HG02840 (cell line): ENCODE measurements around the gene CALR3.
"Not testable (repeated sequence)": the region's sequence is repeated elsewhere in the genome, so short reads cannot be mapped to it uniquely, and the experiment has no call there.

Experiments
- ATAC-seq: cut with Tn5 transposase; IDR thresholded peaks from one replicate; pipeline ENCODE4 v1.9.1; 2021; ENCODE audit warnings: mild to moderate bottlenecking, moderate library complexity, moderate number of reproducible peaks; ENCODE audit not compliant: unreplicated experiment, low FRiP score

CALR3 gene

GRCh38 chr19:16524991-16525734, 29.2 kb upstream of the CALR3 start:
- no peak for ATAC-seq

GRCh38 chr19:16522559-16523377, 26.8 kb upstream of the CALR3 start:
- no peak for ATAC-seq

- no peak for ATAC-seq
Observed at GRCh38 chr19:16521715-16522289, 25.8 kb upstream of the CALR3 start.

DNA sequence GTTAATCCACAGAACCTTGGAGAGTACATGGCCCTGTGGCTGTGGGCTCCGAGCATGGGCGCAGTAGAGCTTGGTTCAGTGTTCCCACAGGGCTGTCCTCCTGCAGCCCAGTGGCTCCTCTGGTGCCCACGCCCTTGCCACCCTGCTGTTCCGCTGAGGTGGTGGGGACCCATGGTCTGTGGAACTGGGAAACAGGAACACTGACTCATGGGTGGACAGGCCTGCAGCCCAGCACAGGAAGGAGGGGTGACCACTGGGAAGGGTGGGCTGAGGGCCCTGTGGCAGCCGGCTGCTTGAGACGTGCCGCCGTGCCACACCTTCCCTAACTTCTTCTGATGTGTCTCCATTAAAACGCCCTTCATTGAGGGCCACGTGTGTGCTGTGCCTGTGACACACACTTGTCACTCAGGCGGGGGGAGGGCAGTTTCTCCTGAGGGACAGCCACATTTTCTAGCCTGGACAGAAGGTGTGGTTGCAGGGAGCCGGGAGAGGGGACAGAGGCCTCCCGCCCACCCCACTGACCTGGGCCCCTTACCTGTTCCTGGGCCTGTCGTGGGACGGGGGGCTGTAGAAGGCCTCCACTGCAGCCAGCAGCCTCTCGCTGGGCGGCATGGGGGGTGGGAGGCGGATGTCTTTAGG, 25.1 kb upstream of the CALR3 start:
- ATAC-seq = no peak

DNA sequence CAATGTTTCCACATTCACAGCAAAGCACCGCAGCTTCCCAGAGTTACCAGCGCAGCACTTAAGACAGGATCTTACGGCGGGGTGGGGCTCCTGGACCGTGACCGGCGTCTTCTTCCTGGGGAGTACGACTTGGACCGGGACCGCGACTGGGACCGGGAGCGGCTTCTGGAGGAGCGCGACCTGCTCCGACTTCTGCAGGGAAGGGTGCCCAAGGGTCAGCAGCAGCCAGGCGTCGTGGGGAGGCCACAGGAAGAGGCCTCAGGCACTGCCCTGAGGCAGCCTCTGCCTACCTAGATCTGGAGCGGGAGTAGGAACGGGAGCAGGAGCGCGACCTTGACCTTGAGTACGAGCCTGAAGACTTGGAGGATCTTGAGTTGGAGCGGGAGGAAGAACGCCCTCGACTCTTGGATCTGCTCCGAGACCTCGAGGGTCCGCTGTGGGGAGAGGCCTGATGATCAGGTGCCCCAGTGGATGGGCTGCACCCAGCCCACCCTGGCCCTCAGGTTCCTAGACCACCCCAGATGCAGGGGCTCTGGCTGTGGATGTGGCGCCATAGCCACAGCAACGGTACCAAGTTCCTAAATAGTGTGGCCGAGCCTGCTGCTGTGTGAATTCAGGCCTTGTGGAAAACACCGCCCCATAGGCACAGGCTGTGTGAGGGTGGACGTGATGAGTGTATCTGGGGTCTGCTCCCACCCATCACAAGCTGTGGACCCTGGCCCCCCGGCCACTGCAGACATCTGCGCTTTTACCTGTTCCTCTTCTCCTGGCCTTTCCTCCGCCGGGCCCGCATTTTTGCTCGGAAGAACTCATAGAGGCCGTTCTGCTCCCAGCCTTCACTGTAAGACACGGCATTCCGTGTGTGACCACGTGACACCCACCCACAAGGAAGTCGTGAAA, 24.4 kb upstream of the CALR3 start:
- ATAC-seq = no peak

DNA sequence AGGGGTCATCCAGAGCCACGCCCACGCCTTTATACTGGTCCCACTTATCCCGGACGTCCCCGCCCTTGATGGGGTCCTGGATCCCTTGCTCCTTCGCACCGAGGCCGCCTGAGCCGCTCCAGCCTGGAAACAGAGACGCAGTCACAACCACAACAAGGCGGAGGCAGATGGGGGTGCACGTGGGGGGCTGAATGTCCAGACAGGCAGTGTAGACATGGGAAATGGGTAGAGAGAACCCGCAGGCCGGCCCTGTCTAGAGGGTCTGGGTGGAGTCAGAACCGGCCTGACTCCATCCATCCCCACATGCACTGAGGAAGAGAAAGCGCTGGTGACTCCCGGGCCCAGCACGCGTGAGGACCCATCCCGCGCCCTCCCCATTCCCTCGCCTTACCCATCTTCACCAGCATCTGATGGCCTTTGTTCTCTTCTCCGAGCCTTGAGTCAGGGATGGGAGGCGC, 23.3 kb upstream of the CALR3 start:
- ATAC-seq = no peak

DNA sequence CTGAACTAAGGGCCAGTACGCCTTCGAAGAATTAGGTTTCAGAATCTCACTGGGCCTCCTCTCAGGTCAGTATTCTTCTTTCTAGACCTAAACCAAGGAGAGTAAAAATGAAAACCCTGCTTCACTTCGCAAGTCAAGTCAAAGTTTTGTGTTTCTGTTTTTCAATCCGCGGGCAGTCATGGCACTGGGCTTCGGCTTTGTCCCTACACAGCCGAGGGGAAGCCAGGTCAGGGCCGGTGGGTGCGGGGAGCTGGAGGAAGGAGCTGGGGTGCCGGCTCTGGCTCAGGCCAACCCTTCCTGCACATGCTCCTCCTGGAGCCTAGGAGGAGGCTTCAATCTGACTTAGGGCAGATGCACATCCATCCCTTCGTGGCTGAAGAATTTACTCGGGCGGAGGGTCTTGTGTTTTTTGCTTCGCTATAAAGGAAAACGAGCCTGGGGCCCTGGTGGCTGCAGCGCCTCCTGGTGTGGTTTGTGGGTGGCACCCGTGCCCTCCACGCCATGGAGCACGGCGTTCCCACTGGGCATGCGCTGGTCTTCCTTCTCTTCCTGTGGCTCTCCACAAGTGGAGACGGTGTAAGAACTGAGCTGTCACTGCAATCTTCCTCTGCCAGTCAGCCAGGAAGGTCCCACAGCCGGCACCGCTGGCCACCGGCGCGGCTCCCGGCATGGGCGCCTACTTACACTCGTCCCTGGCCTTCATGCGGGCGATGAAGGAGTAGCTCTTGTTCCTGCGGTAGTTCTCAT, 22.7 kb upstream of the CALR3 start:
- ATAC-seq = no peak

GRCh38 chr19:16518061-16518460, 22.1 kb upstream of the CALR3 start:
- no peak for ATAC-seq

DNA sequence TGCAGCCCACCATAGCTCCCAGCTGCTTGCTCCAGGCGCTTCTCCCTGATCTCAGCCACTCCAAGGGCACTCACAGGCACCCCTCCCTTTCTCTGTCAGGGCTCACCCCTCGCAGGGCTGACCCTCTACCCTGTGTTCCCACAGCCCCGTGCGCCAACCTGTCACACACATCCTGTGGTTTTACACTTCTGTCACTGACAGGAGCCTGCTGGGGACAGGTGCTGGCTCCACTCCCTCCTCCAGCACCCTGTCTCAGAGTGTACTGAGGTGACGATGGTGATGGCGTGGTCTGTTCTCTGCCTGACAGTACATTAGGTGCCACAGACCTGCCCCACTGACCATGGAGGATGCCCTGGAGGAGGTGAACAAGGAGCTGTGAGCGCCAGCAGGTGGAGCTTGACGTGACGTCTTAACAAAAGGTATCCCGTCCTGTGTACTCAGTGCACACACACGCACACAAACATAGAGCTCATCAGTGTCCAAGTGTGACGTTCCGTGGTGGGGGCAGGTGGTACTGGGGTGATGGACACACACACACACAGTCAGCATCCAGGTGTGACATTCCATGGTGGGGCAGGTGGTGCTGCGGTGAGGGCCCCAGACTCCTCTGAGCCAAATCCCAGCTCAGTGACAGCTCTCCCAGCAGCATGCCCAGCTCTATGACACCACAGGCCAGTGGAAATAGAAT, 21.1 kb upstream of the CALR3 start:
- ATAC-seq = no peak

GRCh38 chr19:16516381-16516780, 20.4 kb upstream of the CALR3 start:
- no peak for ATAC-seq

- ATAC-seq = no peak
Observed at GRCh38 chr19:16514383-16515019, 18.5 kb upstream of the CALR3 start.

DNA sequence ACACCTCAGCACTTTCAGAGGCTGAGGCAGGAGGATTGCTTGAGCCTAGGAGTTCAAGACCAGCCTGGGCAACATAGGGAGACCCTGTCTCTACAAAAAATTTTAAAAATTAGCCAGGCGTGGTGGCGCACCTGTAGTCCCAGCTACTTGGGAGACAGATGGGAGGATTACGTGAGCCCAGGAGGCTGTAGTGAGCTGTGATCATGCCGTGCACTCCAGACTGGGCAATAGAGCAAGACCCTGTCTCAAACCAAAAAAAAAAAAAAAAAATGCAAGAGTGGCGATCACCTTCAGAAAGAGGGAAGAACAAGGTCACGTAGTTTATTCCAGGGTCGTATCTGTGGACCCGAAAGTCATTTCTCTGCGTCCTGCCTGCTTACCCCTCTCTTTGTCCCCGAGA, 16.6 kb upstream of the CALR3 start:
- not testable (repeated sequence) for ATAC-seq

GRCh38 chr19:16509141-16510061, 13.4 kb upstream of the CALR3 start:
- no peak for ATAC-seq

- no peak for ATAC-seq
Observed at GRCh38 chr19:16508546-16508945, 12.6 kb upstream of the CALR3 start.

- ATAC-seq = no peak
Observed at GRCh38 chr19:16506961-16507360, 11.0 kb upstream of the CALR3 start.

- ATAC-seq = not testable (repeated sequence)
Observed at GRCh38 chr19:16506161-16506560, 10.2 kb upstream of the CALR3 start.

- ATAC-seq = no peak
Observed at GRCh38 chr19:16504271-16504670, 8.3 kb upstream of the CALR3 start.
